Dermis lymphatic vessel endothelial cell (primary cell): Measurements from ENCODE around the gene KLRC3. TPM values are rescaled to one million over a fixed set of nuclear protein-coding genes. Genes with fewer than 3 reads are reported as not detected.

Experiments
- total RNA-seq: library from RNA; depleted of rRNA; stranded (reverse); fragments of >200 nt; gene quantifications from 2 replicates; pipeline ENCODE4 v1.2.1, GENCODE V29; 2014

The KLRC3 gene
- not detected in 2 replicates for total RNA-seq

DNA sequence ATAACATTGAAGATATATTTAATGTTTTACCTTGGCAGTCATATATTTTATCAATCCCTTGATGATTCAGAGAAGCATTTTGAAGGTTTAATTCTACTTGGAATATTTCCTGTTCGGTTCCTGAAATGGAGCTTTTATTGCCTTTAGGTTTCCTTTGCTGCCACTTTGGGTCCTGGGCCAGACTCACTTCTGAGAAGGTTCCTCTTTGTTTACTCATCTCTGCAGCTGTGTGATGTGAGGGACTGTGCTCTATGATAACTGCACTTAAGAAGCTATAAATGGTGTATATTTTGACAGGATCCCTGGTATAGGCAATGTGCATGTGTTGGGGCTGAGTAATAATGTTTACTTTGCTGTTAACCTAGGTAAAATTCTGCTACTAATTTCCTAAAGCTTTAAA lies at the start of gene KLRC3:
Gene KLRC3 (minus strand): TSS at position 262 of the 400 bp plus-strand sequence. CDS start 45 bp downstream, at position 217.

DNA sequence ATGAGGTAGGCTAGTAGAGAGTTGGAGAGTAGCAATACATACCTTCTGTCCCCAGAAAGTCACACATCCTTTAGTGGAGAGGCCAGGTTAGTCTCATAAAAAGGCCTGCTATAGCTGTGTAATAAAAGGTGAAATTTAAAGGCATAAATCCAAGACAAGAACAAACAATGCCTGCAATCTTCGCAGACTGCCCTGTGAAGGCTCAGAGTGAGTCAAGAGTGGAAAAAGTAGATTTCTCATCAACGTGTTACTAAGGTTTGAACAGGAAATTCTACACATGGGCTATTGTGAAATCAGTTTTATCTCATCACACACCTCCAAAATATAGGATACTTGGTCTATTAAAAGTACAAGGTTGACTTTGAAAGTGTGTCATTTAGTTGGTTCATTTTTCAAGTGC lies 32.8 kb upstream of the KLRC3 start, which contains the start of gene KLRC1:
Gene KLRC1 (minus strand): TSS at position 222 of the 400 bp plus-strand sequence. CDS start 2,221 bp downstream, outside the sequence.

DNA sequence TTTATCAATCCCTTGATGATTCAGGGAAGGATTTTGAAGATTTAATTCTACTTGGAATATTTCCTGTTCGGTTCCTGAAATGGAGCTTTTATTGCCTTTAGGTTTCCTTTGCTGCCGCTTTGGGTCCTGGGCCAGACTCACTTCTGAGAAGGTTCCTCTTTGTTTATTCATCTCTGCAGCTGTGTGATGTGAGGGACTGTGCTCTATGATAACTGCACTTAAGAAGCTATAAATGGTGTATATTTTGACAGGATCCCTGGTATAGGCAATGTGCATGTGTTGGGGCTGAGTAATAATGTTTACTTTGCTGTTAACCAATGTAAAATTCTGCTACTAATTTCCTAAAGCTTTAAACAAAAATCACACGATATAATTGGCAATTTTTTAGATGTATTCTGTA lies 15.4 kb upstream of the KLRC3 start, which contains the start of gene KLRC2:
Gene KLRC2 (minus strand): TSS at position 195 of the 400 bp plus-strand sequence. CDS start 24 bp downstream, at position 171.

DNA sequence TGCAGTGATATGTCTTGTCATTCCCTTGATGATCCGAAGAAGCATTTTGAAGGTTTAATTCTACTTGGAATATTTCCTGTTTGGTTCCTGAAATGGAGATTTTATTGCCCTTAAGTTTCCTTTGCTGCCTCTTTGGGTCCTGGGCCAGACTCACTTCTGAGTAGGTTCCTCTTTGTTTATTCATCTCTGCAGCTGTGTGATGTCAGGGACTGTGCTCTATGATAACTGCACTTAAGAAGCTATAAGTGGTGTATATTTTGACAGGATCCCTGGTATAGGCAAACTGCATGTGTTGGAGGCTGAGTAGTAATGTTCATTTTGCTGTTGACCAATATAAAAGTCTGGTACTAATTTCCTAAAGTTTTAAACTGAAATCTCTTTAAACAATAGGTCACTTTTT lies 11.0 kb downstream of the KLRC3 start, which contains the start of gene KLRC4:
Gene KLRC4 (minus strand): TSS at position 366 of the 400 bp plus-strand sequence. CDS start 182 bp downstream, at position 184.

DNA sequence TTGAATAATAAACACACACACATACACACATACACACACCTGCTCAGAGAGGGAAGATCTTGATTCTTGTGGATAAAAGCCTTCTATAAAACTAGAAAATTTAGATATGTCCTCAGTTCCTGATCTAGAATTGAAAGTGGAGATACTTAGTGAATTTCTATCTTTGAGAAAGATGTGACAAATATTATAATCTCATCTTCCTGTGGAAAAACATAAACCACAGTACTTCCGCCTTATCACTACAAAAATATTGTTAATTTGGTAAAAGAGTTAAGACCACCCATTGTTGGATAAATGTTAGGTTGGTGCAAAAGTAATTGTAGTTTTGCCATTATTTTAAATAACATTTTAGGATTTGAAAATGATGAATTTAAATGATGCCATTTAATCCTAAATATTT lies 30.5 kb downstream of the KLRC3 start, which contains the start of gene KLRK1:
Gene KLRK1 (minus strand): TSS at position 138 of the 400 bp plus-strand sequence. CDS start 1,231 bp downstream, outside the sequence.

Other genes starting within 250 kb of the KLRC3 start
- gene OLR1, start 248.5 kb downstream of the KLRC3 start, total RNA-seq = under 0.01 TPM in 1 of 2 replicates, not detected in the other
- gene TMEM52B, start 241.6 kb downstream of the KLRC3 start, total RNA-seq = not detected in 2 replicates
- gene GABARAPL1, start 207.7 kb downstream of the KLRC3 start, total RNA-seq = 126 and 215 TPM in 2 replicates
- gene KLRD1, start 112.7 kb downstream of the KLRC3 start, total RNA-seq = 0.09 and 0.11 TPM in 2 replicates
- not detected in 2 replicates for gene KLRK1, start 30.6 kb downstream of the KLRC3 start, total RNA-seq
- not detected in 2 replicates for gene KLRC4, start 10.8 kb downstream of the KLRC3 start, total RNA-seq
- not detected in 2 replicates for gene KLRC2, start 15.4 kb upstream of the KLRC3 start, total RNA-seq
- not detected in 2 replicates for gene KLRC1, start 32.8 kb upstream of the KLRC3 start, total RNA-seq
- gene EIF2S3B, start 85.3 kb upstream of the KLRC3 start, total RNA-seq = 0.54 and 1.4 TPM in 2 replicates
- gene MAGOHB, start 193.0 kb upstream of the KLRC3 start, total RNA-seq = 10.7 and 12.5 TPM in 2 replicates